GM15510 (cell line): Measurements from ENCODE around the gene SNAI3.

Source experiments
- POLR2A ChIP-seq: IDR thresholded peaks from 3 replicates; pipeline ENCODE4 v1.6.1; 2011; ENCODE audit warnings: borderline replicate concordance; ENCODE audit not compliant: insufficient read length; ENCODE audit errors: extremely low read depth

The SNAI3 gene

DNA sequence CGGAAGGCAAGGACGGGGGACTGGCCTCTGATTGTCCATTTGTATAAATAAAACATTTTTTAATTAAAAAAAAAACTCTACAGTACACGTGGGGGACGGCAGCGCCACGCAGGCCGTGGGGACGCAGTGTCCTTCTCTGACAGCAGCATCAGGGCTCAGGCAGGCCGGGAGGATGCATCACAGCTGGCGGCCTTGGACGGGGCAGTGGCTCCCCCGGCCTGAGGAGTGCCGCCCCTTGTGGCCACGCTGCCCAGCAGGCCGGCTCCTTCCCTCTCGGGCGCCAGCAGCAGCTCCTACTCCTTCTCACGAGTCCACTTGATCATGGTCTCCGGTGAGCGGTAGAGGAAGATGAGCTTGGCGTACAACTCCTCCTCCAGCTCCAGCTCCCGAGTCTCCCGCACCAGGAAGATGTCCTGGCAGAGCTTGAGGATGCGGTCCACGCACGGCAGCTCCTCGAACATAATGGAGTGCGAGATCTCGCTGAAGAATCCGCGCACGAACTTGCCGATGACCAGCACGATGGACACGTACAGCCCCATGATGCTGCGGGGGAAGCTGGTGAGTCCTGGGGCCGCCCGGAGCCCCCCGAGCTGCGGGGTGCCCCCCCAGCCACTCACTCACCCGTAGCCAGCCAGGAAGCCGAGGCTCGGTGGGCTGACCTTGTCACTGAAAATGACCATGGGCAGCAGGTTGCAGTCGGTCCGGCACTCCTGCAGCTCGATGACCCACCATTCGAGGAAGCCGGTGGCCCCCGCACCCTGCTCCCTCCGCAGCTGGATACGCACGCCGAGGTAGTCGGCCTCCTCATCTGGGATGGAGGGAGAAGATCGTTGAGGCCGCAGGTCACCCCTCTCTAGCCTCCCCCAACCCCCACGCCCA lies 29.2 kb upstream of the SNAI3 start:
- TF ChIP-seq POLR2A: no peak

DNA sequence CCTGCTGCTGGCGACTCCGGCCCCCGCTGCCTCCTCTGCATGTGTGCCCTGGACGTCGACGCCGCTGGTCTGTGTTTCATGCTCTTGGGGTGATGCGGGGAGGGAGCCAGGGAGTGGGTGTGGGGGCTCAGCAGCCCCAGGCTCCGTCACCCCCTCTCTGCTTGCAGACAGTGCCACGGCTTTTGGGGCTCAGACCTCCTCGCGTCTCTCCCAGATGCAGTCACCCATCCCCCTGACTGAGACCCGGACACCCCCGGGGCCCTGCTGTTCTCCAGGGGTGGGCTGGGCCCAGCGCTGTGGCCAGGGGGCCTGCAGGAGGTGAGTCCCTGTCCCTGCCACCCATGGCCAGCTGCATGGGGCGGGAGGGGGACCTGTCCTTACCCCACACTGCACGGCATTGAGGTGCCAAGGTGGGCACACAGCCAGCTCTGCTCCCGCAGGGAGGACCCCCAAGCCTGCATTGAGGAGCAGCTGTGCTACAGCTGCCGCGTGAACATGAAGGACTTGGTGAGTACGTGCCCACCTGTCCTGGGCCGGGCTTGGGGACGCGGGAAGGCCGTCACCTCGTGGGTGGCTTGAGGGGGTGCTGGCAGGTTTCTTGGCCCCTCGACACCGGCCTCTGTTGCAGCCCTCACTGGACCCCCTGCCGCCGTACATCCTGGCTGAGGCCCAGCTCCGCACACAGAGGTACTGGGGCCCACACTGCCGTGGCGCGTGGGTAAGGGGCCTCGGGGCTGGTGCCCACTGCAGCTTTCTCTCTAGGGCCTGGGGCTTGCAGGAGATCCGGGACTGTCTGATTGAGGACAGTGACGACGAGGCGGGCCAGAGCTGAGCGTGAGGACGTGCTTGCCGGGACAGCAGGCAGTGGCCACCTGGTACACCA lies 28.4 kb upstream of the SNAI3 start:
- TF ChIP-seq POLR2A: peak; percentile 17

DNA sequence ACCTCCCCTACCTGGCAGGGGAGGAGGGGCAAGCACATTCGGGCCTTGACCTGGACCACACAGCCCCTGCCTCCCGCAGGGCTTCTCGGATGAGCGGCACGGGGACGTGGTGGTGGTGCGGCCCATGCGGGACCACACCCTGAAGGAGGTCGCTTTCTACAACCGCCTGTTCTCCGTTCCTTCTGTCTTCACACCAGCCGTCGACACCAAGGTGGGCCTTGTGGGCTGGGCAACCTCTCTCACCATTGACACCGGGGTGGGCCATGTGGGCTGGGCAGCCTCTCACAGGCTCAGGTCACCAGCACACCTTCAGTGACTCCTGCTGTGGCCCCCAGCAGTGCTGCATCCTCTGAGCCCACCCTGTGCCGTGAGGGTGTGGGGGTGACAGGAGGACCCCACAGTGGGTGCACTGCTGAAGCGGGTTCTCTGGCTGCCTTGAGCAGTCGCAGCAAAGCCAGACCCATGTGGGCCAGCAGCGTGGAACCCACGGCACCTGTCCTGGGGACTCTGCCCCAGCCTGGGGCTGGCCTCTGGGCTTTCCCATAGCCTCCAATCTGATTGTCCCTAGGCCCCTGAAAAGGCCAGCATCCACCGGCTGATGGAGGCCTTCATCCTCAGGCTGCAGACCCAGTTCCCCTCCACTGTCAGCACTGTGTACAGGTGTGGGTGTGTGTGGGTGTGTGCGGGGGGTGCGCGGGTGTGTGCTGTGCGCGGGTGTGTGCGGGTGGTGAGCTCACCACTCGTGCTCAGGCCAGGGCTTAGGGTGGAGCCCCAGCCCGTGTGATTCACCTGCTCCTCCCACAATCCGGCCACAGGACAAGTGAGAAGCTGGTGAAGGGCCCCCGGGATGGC lies 27.5 kb upstream of the SNAI3 start:
- TF ChIP-seq POLR2A: no peak

DNA sequence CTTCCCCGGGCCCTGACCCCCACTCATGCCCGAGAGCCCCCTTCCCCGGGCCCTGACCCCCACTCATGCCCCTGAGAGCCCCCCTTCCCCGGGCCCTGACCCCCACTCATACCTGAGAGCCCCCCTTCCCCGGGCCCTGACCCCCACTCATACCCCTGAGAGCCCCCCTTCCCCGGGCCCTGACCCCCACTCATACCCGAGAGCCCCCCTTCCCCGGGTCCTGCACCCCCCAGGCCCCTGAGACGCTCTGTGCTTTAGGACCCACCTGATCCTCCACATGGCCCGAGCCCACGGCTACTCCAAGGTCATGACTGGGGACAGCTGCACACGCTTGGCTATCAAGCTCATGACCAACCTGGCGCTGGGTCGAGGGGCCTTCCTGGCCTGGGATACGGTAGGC lies 26.7 kb upstream of the SNAI3 start:
- TF ChIP-seq POLR2A: no peak

DNA sequence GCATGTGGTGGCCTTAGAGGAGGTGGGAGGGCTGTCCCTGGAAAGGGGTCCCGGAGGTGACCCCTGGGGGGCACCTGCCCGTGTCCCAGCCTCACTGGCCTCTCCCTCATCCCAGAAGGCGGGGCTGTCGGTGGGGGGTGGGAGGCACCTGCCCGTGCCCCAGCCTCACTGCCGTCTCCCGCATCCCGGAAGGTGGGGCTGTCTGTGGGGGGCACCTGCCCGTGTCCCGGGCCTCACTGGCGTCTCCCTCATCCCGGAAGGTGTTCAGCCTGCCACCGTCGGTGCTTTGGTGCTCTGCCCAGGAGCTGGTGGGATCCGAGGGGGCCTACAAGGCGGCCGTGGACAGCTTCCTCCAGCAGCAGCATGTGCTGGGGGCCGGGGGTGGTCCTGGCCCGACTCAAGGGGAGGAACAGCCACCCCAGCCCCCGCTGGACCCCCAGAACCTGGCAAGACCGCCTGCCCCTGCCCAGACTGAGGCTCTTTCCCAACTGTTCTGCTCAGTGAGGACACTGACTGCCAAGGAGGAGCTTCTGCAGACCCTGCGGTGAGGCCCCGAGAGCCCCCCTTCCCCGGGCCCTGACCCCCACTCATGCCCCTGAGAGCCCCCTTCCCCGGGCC lies 26.2 kb upstream of the SNAI3 start:
- TF ChIP-seq POLR2A: no peak

DNA sequence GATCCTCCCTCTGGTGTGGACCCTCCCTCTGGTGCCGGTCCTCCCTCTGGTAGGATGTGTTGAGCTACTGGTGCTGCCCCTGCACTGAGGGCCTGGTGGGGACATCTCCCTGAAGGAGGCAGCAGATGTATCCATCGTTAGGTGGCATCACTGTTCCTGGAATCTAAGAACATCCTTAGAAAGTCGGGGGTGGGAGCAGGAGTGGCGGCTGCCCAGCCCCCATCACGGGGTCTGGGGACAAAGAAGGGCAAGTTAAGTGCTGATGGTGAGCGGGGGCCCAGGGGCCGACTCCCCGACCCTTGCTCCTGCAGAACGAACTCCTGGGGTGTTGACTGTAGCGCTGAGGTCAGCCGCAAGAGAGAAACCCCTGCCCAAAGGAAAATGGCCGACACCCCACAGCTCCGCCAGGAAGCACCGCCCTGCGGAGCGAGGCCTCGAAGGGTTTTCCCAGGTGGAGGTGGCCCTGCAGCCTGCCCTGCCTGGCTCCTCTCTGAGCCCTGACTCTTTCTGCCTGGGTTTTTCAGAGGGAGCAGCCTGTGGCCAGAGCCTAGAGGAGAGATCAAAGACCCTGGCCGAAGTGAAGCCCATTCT lies 25.5 kb upstream of the SNAI3 start:
- TF ChIP-seq POLR2A: no peak

DNA sequence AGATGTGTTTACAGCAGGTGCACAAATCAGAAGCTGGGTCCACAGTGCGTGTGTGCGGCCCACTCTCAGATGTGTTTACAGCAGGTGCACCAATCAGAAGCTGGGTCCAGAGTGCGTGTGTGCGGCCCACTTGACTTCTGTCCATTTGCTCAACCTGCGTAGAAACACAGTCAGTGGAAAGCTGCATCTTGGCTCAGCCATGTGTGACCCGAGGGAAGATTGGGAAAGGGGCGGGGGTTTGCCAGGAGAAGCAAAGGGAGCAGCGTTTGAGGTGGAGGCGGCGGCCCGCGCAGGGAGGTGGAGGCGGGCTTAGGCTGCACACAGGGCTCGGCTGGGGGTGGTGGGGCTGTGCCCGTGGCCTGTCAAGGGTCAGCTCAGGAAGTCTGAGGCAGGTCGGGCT lies 24.2 kb upstream of the SNAI3 start:
- TF ChIP-seq POLR2A: no peak

DNA sequence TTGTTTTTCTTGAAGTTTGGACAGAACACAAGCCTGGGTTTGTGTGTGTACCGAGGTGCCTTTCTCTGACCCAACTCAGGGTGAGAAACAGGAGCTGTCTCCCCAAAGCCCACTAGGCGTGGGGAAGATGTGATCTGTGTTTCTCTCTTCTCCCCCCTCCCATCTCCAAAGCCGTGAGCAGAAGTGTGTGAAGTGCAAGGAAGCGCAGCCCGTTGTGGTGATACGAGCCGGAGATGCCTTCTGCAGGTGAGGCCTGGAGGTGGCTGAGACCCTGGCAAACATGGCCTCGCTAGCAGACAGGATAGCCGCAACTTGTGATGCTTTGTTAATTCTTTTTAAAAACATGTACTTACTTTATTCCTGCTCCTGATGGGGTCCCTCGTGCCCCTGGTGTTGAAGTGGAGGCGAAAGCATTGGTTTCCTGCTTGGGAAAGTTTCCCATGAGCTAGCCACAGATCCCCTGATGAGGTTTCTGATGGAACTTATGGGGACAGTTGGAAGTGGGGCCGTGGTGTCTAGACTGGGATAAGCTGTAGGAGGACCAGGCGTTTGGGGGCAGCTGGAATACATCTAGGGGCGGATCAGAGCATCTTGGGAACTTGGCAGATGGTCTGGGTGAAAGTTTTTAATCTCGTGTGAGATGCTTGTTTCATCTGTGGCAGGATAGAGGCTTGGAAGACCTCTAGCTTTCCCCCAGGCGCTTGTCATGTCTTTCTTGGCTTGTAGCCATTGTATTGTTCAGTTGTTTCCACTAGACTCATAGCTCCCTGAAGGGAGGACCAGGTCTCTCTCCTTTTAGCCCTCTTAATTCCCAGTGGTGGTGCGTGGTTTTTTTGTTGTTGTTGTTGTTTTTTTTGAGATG lies 20.9 kb upstream of the SNAI3 start:
- no peak for TF ChIP-seq POLR2A

DNA sequence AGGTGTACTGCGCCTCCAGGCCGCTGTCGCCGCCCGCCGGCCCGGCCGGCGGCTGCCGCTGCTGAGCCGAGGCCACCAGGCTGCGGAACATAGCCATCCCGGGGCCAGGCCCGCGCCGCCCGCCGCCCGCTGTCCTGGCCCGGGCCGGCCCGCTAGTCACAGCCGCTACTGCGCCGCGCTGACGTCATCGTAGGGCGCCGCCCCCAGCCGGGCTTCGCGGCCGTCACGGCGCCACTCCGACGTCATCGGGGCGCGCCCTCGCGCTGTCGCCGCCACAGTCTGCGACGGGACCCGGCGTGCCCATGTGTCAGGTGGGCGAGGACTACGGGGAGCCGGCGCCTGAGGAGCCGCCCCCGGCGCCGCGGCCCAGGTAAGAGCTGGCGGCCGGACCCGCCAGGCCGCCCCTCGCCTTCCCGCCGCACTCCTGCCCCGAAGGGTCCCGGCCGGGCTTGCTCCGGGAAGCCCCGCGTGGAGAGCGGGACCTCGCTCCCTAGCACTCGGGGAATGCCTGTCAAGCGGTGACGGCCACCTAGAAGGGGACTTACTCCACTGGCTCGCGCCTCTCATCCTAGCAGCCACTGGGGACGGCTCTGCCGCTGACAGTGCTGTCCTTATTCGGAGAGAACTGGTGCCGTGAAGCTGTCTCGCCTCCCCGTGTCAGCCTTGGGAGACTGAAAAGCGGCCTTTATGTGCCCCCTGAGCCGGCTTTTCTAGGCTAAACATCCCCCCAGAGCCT lies 20.1 kb upstream of the SNAI3 start, which contains the start of the genes CTU2 and RNF166:
CTU2 (plus strand) TSS at position 275 of the 736 bp plus-strand sequence; CDS start at position 303, 28 bp downstream.
RNF166 (minus strand) TSS at position 180 of the 736 bp plus-strand sequence; CDS start at position 97, 83 bp downstream.
- TF ChIP-seq POLR2A: peak; percentile 71

DNA sequence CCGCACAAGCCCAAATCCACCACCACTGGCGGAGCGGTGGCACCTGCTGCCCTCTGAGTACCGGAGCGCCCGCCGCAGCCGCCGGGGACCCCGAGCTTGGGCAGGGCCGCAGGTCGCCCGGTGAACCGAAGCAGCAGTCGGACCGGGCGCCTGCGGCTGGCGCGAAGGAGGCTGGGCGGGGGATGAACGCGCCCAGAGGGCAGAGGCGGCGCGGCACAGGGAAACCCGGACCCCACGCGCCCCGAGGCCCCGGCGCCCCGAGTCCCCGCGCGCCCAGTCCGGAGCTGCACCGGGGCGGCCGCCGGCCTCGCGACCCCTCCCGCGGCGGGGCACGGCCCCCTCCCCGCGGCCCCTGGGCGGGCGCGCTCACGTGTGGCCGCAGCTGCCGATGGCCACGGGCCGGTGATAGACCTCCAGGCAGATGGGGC lies 19.5 kb upstream of the SNAI3 start:
- no peak for TF ChIP-seq POLR2A

DNA sequence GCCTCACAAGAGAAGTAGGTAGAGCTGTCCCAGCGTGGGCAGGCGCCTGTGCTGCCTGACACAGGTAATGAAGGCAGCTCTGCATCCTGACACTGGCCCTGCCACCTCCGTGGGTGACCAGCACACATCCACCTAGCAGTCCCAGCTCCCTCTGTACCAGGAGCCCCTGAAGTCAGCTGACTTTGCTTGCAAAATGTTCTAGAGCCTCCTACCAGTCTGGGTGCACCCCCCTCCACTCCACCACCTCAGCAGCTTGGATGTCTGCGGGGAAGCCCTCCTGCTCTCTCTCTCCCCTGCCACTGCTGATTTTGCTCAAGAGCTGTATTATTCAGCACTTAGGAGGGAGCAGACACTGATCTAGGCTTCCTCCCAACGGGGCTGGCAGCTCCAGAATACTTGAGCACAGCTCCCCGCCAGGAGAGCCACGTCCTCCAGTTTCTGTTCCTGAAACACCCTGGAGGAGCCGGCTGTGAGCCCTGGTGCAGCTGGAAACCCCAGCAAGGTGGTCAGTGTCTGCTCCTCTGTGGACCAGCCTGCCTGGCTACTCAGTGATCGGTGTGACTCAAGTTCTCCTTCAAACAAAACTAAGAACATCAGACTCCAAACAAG lies 18.9 kb upstream of the SNAI3 start:
- TF ChIP-seq POLR2A: no peak
